Embryonic facial prominence (tissue), 1 donor: ENCODE results near the gene SAP30BP.

Experiments
- DNase-seq: peaks from one replicate; pipeline ENCODE4 v3.0.0-alpha.2; 2016; ENCODE audit errors: extremely low spot score

The SAP30BP gene

GRCh38 chr17:75719732-75720131 lies 52.6 kb downstream of the SAP30BP start:
- DNase-seq: no peak

GRCh38 chr17:75720656-75721462 lies 53.7 kb downstream of the SAP30BP start, which contains the start of gene ITGB4:
TSS of gene ITGB4 (plus strand) at chr17:75721459. CDS start at chr17:75724704, 3,245 bp downstream.
- DNase-seq: no peak

DNA sequence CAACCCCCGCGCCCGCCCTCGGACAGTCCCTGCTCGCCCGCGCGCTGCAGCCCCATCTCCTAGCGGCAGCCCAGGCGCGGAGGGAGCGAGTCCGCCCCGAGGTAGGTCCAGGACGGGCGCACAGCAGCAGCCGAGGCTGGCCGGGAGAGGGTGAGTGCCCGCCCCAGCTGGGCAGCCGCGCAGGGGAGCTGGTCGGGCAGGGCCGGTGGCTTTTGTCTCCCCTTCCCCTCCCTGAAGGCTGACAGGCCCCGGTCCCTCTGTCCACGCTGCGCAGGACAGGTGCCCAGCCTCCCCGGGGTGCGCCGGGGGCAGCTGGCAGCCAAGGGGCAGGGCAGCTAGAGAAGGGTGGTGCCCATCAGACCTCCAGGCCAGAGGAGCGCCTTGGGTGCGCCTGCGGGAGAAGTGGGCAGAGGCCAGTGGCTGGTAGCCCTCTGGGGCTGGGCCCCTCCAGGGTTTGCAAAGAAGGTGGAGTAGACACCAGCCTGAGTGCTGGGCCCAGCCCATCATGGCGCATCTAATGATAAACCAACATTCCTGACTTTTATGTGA lies 54.4 kb downstream of the SAP30BP start:
- DNase-seq: no peak

DNA sequence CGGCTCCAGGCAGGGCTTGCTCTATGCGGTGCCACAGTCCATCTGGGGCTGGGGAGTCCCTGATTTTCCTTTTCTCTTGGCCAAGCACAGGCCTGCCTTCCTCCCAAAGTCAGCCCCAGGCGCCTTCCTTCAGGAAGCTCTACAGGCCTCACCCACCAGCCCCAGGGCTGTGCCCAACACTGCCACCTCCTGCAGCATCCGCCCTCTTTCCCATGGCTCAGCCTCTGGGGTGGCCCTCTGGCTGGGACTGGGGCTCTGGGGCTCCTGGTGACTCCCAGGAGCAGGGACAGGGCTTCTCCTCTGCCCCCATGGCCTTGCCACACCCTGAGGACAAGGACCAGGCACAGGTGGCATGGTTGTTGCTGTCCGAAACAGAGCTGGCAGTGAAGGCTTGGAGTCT lies 54.9 kb downstream of the SAP30BP start:
- DNase-seq: no peak

DNA sequence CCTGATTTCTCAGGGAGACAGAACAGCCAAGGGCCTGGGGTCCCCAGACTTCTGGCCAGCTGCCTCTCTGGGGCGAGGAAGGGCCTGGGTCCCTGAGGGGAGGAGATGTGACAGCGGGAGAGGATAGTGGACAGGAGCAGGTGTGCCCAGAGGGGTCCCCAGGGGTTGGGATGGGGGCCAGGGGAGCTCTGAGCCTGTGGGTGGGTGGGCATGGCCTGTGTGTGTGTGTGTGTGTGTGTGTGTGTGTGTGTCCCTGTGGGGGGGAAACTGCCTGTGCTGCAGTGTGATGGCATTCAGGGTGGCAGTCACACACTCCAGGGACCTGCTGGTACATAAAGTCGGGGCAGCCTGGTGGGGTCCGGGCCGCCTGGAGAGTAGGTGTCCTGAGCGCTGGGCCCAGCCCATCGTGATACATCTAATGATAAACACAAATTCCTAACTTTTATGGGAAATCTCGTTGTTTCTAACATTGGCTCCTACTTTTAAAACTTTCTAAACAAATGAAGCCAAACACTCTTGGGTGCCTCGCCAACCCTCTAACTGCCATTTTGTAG lies 55.5 kb downstream of the SAP30BP start:
- no peak for DNase-seq

GRCh38 chr17:75723171-75723930 lies 56.2 kb downstream of the SAP30BP start:
- no peak for DNase-seq

DNA sequence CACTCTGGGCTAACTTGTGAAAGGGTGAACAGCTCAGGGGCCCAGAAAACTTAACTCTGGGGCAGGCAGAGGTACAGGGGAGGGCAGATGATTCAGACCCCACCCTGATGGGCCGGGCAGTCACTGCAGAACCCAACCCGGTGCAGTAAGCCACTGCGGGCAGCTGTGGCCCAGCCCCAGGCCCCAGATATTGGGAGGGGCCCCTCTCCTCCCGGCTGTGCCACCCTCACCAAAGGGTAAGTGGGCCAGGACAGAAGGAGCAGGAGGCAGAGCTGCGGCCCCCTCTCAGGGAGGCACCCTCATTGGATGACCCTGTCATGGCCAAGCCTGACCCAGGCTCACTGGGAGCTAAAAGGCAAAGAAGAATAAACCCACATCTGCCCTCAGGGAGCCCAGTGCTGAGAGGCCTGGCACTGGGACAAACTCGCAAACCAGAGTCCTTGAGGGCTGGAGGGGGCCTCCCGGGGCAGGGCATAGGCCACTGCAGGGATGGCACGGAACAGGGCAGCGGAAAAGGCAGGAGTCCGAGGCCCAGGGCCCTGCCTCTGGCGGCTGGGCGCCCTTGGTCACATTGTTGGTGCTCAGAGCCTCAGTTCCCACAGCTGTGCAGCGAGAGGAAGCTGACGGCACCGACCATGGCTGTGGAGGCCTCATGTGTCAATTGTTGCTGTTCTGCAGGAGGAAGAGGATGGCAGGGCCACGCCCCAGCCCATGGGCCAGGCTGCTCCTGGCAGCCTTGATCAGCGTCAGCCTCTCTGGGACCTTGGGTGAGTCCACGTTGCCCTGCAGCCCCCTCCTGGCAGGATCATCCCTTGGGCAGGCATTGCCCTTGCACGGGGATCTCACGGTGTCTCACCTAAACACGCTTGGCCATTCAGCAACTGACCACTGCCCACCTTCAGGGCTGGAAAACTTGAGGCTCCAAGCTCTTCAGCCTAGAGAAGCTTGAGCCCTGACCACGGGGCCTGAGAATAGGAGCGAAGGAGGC lies 57.2 kb downstream of the SAP30BP start:
- no peak for DNase-seq

DNA sequence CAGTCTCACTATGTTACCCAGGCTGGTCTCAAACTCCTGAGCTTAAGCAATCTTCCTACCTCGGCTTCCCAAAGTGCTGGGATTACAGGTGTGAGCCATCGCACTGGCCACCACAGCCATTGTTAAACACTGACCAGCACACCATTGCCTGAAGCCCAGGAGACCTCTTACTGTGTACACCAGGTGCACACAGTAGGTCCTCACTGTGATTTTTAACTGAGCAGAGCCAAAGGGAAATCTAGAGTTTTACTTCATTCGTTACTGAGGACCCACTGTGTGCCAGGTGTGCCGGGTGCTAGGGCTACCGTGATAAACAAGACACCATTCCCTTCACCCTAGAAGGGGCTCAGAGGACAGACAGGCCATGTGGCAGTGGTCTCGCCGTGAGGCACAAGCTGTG lies 58.4 kb downstream of the SAP30BP start:
- DNase-seq: no peak

- DNase-seq: no peak
Observed at GRCh38 chr17:75727391-75727790, 60.3 kb downstream of the SAP30BP start.

GRCh38 chr17:75729351-75729750 lies 62.2 kb downstream of the SAP30BP start:
- DNase-seq: no peak

- no peak for DNase-seq
Observed at GRCh38 chr17:75730065-75730464, 62.9 kb downstream of the SAP30BP start.

DNA sequence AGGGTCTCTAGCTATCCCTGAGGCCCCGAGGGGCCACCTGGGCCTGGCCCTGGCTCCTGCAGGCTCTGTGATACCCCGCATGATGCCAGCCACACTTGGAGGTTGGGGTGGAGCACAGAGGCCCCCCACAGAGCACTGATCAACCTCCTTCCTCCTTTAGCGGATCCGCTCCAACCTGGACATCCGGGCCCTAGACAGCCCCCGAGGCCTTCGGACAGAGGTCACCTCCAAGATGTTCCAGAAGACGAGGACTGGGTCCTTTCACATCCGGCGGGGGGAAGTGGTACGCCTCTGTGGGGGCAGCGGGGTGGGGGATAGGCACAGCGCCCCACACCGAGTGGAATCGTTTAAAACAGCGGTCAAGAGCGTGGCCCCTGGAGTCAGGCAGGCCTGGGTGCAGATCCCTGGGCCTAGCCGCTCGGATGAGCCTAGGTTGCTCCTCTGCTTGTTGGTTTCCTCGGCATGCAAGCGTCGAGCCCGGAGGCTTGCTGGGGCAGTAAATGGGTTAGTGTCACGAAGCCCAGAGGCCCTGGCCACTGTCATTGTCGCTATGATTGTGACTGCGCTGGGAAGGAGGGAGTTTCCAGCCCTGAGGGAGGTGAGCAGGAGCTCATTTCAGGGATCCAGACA lies 64.1 kb downstream of the SAP30BP start:
- DNase-seq: no peak

- no peak for DNase-seq
Observed at GRCh38 chr17:75731716-75732498, 64.8 kb downstream of the SAP30BP start.

GRCh38 chr17:75733471-75733870 lies 66.3 kb downstream of the SAP30BP start:
- no peak for DNase-seq

- DNase-seq: no peak
Observed at GRCh38 chr17:75734674-75735294, 67.6 kb downstream of the SAP30BP start.

- DNase-seq: no peak
Observed at GRCh38 chr17:75736173-75736835, 69.2 kb downstream of the SAP30BP start.

- DNase-seq: no peak
Observed at GRCh38 chr17:75737133-75737962, 70.2 kb downstream of the SAP30BP start.

- no peak for DNase-seq
Observed at GRCh38 chr17:75738218-75738802, 71.2 kb downstream of the SAP30BP start.
